Activated CD4-positive, CD25-positive, alpha-beta regulatory T cell (primary cell): ENCODE results near the gene BTG4.
A peak's percentile ranks its signal among the peaks of the same experiment; 100 is the strongest.

Source experiments
- DNase-seq, 4 experiments: peaks; one replicate each; lab custom pipeline; 2025; lab: John Stamatoyannopoulos, UW

Gene BTG4

DNA sequence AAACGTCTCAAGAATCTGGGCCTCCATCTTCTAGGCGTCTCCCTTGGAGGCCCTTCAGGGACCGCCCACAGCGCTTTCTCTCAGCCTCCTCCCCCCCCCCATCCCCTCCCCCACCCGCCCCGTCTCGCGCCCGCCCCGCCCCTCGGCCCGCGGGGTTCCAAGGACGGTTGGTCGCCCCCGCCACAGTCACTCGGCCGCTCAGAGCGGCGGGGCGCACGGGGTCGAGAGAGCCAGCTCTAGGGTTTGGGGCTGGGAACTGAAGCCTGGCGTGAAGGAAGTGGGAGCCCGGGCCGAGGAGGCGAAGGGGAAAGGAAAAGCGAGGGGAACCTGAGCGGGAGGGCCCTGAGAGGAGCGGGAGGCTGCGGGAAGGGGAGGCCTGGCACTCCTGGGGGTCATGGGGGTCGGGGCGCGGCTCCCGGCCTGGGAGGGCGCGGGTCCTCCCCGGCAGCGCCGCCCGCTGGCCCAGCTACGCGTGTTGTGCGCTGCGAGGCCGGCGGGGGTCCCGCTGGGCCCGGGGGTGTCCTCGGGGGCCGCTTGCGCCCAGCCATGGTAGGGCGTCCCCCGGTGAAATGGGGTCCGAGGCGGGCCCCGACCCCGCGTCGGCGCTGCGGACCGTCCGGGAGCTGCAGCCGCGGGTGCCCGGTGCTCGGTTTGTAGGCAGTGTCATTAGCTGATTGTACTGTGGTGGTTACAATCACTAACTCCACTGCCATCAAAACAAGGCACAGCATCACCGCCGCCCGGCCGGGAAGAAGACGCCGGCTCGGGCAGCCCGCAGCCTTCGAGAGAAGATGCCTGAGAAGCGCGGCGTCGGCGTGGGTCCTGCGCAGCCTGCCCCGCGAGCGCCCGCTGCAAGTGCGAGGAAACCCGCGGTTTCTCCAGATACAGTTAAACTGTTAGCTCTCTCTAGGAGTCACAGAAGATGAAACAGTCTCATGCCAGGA is at the start of gene BTG4:
TSS of gene BTG4 (minus strand) at position 91 of the 944 bp plus-strand sequence. CDS start 13,610 bp downstream, outside the sequence.
- no peak for DNase-seq

- DNase-seq: no peak
Observed at GRCh38 chr11:111561791-111562325, 49.7 kb upstream of the BTG4 start.

- DNase-seq: no peak
Observed at GRCh38 chr11:111561306-111561705, 49.1 kb upstream of the BTG4 start.

- no peak for DNase-seq
Observed at GRCh38 chr11:111560800-111561199, 48.6 kb upstream of the BTG4 start.

DNA sequence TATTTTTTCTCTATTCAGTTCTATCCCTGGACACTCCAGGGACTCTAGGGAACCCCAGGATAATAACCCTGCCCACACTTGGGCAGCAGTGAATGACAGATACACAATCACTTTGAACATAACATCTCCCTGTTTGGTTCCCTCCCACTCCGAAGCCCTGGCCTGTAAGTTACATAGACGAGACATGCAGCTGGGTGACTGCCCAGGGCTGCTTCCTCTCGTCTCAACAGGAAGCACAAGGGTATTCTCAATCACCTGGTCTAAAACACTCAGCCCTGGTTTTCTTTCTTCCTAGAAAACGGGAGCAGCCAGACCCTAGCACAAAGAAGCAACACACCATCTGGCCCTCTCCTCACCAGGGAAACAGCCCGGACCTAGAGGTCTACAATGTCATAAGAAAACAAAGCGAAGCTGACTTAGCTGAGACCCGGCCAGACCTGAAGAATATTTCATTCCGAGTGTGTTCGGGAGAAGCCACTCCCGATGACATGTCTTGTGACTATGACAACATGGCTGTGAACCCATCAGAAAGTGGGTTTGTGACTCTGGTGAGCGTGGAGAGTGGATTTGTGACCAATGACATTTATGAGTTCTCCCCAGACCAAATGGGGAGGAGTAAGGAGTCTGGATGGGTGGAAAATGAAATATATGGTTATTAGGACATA is 47.7 kb upstream of the BTG4 start:
- no peak for DNase-seq

- DNase-seq: no peak
Observed at GRCh38 chr11:111557425-111558111, 45.4 kb upstream of the BTG4 start.

DNA sequence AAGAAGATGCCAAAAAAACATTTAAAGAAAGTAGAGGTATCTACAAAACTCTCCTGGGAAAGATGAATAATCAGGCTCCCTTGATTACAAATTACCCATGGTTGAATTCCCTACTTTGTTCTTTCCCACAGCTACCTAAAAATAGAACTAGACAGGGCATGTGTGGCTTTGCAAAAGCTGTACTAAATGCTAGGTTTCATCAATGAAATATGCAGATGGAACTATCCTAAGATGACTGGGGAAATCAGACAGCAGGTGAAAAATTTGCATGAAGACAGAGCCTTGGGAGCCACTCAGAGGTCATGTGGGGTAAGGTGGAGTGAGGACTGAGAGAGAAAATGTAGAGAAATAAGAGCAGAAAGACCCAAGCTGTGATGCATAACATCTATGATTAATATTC is 43.1 kb upstream of the BTG4 start:
- no peak for DNase-seq

- no peak for DNase-seq
Observed at GRCh38 chr11:111554532-111554931, 42.3 kb upstream of the BTG4 start.

GRCh38 chr11:111550258-111550657 is 38.1 kb upstream of the BTG4 start:
- DNase-seq: no peak

GRCh38 chr11:111549869-111550203 is 37.6 kb upstream of the BTG4 start:
- no peak for DNase-seq

- no peak for DNase-seq
Observed at GRCh38 chr11:111549196-111549868, 37.1 kb upstream of the BTG4 start.

DNA sequence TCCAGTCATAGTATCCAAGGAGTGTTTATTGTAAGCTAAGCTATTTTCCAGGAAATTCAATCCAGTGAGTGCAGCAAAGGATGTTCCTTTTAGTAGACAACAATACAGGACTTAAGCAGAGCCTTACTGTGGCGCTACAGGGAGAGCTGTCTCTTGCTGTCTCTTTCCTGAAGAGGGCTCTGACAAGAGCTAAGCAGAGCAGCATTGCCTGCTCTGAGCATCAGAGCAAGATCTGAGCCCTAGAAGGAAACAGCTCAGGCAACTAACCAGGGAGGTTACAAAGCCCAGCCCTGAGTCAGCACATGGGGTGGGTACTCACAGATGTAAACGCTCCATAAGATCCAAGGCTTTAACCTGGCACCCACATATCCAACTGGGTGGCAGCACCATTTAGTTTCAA is 36.3 kb upstream of the BTG4 start:
- DNase-seq: no peak

- DNase-seq: no peak
Observed at GRCh38 chr11:111542606-111543275, 30.6 kb upstream of the BTG4 start.

DNA sequence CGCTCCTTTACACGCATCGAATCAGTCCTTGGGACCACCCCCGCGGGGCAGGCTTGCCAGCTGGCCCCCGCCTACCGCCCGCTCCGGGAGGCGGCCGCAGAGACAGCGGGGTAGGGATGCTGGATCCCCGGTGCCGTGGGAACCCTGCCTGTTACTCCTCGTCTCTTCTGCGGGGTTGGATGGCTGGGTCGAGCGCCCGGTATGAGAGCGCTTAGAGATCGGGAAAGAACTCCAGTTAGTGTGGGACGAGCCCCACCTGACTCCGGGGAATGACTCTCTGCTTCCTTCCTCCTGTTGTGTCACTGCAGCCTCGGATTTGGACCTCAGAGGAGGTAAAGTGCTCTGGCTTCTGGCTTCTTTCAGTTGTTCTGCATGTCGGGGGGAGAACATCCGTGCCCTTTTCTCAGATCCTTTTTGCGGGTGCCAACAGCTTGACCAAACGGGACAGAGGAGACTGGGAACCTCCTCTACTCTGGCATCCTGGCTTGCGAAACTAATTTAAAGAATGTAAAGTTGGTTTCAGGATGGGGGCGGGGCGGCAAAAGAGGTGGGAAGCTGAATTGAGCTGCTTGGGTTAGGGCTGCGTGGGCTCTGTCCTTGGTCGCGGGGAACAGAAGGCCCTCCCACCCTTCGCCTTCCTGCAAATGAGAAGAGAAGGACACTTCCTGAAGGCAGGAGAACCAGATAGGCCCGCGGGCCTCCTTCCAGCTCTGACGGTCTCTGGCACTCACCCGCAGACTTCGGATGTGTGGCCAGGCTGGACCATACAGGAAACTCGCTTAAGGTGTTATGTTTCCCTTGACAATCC is 29.3 kb upstream of the BTG4 start:
- no peak for DNase-seq

GRCh38 chr11:111540937-111541253 is 28.7 kb upstream of the BTG4 start:
- no peak for DNase-seq

GRCh38 chr11:111540114-111540936 is 28.1 kb upstream of the BTG4 start, which contains the start of gene LAYN:
Gene LAYN (plus strand): TSS chr11:111540720. CDS start chr11:111540844, 124 bp downstream.
- DNase-seq: peak; percentile 12 to 59 (median 42)

GRCh38 chr11:111539426-111540113 is 27.4 kb upstream of the BTG4 start:
- peak in 2 of 4 experiments; percentile 22 to 26 for DNase-seq

GRCh38 chr11:111538407-111539114 is 26.4 kb upstream of the BTG4 start:
- no peak for DNase-seq
